SK-N-SH treated with all-trans-retinoic acid at 6 μM for 48 hours (cell line): ENCODE results near the gene IFNA16.
"Not testable (repeated sequence)": the region's sequence is repeated elsewhere in the genome, so short reads cannot be mapped to it uniquely, and the experiment has no call there.

ENCODE experiments used
- BACH2 ChIP-seq: fragments of 250-450 bp; sonication (Bioruptor Pico); IDR thresholded peaks from 2 replicates; pipeline ENCODE4 v1.9.0; 2021; ENCODE audit warnings: mild to moderate bottlenecking, borderline replicate concordance
- PATZ1 ChIP-seq: fragments of 250-450 bp; sonication (Bioruptor Pico); IDR thresholded peaks from 2 replicates; pipeline ENCODE4 v1.8.0; 2020; ENCODE audit warnings: mild to moderate bottlenecking, moderate library complexity, borderline replicate concordance
- PPARA ChIP-seq: fragments of 250-450 bp; sonication (Bioruptor Pico); IDR thresholded peaks from 2 replicates; pipeline ENCODE4 v1.5.0; 2020; ENCODE audit warnings: mild to moderate bottlenecking, borderline replicate concordance
- ZFP30 ChIP-seq: fragments of 450-650 bp; formaldehyde crosslinking; IDR thresholded peaks from 2 replicates; pipeline ENCODE4 v1.5.0; 2022; ENCODE audit warnings: mild to moderate bottlenecking, moderate library complexity
- ZNF70 ChIP-seq: fragments of 450-650 bp; formaldehyde crosslinking; IDR thresholded peaks from 2 replicates; pipeline ENCODE4 v1.5.0; 2020; ENCODE audit warnings: mild to moderate bottlenecking, moderate library complexity

GRCh38 chr9:21207043-21207442 is 10.1 kb downstream of the IFNA16 start, which contains the start of gene IFNA10:
- not testable (repeated sequence) for TF ChIP-seq ZNF70, BACH2, ZFP30, PATZ1, PPARA (CRISPR knock-in tag)
